ENCODE data around the gene SULT1C2. TPM values are rescaled to one million over a fixed set of nuclear protein-coding genes. Genes with fewer than 3 reads are reported as not detected.

The SULT1C2 gene
- total and polyA plus RNA-seq, 2 of the 13 experiments (the other 11 are each of a cell fraction or from before 2014, with no cell fraction given), result 4.0 to 6.2 TPM

- TF ChIP-seq ZNF281 (CRISPR knock-in tag; IDR thresholded peaks at IDR 0.05; ENCODE audit: borderline replicate concordance) (no peak), CHD4 (IDR thresholded peaks at IDR 0.05; ENCODE audit: borderline replicate concordance, low read length) (no peak; the same call in 1 of the 2 replicates), MYPOP (CRISPR knock-in tag; IDR thresholded peaks at IDR 0.05) (no peak), RFXANK (CRISPR knock-in tag; IDR thresholded peaks at IDR 0.05) (no peak), ZNF746 (CRISPR knock-in tag; IDR thresholded peaks at IDR 0.05) (no peak), ZNF354B (CRISPR knock-in tag; IDR thresholded peaks at IDR 0.05) (no peak), POLR2AphosphoS2 (IDR thresholded peaks at IDR 0.05; ENCODE audit: low read depth, low read length) (no peak), ZNF883 (CRISPR knock-in tag; IDR thresholded peaks at IDR 0.05; ENCODE audit: not compliant biosample characterization) (peak; percentile 48), UBTF (CRISPR knock-in tag; IDR thresholded peaks at IDR 0.05) (no peak), ZNF160 (CRISPR knock-in tag; IDR thresholded peaks at IDR 0.05) (no peak), RNF2 (conservative IDR thresholded peaks at IDR 0.05; ENCODE audit: low read depth) (no peak), PLRG1 (conservative IDR thresholded peaks at IDR 0.05) (no peak), ONECUT2 (CRISPR knock-in tag; IDR thresholded peaks at IDR 0.05) (no peak), ZUFSP (CRISPR knock-in tag; IDR thresholded peaks at IDR 0.05; ENCODE audit: borderline replicate concordance) (no peak), ZHX2 (IDR thresholded peaks at IDR 0.05; ENCODE audit: low read depth) (no peak), ZHX2 (CRISPR knock-in tag; IDR thresholded peaks at IDR 0.05; ENCODE audit: borderline replicate concordance) (no peak), SRY (CRISPR knock-in tag; IDR thresholded peaks at IDR 0.05) (no peak)
These were observed 16.9 kb upstream of the SULT1C2 start (continued) for GRCh38 chr2:108271691-108272253.
